OCI-LY3 (cell line): Measurements from ENCODE around the gene MSI2.

ENCODE experiments used
- CTCF ChIP-seq: fragments of 200-600, 300-600 bp; sonication (generic); IDR thresholded peaks from 2 replicates; pipeline ENCODE4 v1.5.1; 2014; ENCODE audit warnings: antibody characterized with exemption, low read length, low read depth
- EZH2phosphoT487 ChIP-seq: fragments of 200-600 bp; shearing (Covaris generic); IDR thresholded peaks from 2 replicates; pipeline ENCODE4 v1.6.1; 2018; ENCODE audit warnings: antibody characterized with exemption, mixed run types, low read depth

- TF ChIP-seq CTCF (no peak), EZH2phosphoT487 (no peak)
Observed at GRCh38 chr17:57622683-57623433, 366.5 kb downstream of the MSI2 start.
